ENCODE measurements around the gene NRIP3.

DNA sequence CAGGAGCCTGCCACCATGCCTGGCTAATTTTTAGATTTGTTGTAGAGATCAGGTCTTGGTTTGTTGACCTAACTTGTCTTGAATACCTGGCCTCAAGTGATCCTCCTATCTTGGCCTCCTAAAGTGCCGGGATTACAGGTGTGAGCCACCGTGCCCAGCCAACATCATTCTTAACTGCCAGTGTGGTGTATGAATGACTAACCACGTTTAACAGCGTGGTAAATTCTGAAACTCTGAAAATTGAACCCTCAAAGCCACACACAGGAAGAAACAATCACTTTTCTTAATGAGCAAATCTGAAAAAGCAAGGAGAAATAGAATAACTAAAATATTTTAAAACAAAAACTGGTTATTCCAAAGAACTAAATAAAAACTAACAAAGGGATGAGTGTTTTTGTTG lies 46.9 kb downstream of the NRIP3 start:
- TF ChIP-seq, protein P1, sequence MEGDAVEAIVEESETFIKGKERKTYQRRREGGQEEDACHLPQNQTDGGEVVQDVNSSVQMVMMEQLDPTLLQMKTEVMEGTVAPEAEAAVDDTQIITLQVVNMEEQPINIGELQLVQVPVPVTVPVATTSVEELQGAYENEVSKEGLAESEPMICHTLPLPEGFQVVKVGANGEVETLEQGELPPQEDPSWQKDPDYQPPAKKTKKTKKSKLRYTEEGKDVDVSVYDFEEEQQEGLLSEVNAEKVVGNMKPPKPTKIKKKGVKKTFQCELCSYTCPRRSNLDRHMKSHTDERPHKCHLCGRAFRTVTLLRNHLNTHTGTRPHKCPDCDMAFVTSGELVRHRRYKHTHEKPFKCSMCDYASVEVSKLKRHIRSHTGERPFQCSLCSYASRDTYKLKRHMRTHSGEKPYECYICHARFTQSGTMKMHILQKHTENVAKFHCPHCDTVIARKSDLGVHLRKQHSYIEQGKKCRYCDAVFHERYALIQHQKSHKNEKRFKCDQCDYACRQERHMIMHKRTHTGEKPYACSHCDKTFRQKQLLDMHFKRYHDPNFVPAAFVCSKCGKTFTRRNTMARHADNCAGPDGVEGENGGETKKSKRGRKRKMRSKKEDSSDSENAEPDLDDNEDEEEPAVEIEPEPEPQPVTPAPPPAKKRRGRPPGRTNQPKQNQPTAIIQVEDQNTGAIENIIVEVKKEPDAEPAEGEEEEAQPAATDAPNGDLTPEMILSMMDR (optimal IDR thresholded peaks at IDR 0.05 in 1 of 3, IDR thresholded peaks at IDR 0.05 in 1 of 3, conservative IDR thresholded peaks at IDR 0.05 in 1 of 3; ENCODE audit: extremely low read depth in 1 of 3, insufficient read depth in 2 of 3, low read length in 3 of 3): no peak
- TF ChIP-seq EZH2 (IDR thresholded peaks at IDR 0.05; ENCODE audit: low read length): no peak
